HG03045 (cell line): Measurements from ENCODE around the gene MEPE.

Experiments
- ATAC-seq: cut with Tn5 transposase; IDR thresholded peaks from one replicate; pipeline ENCODE4 v1.9.1; 2021; ENCODE audit warnings: mild to moderate bottlenecking, moderate library complexity; ENCODE audit not compliant: unreplicated experiment

The MEPE gene, protein sequence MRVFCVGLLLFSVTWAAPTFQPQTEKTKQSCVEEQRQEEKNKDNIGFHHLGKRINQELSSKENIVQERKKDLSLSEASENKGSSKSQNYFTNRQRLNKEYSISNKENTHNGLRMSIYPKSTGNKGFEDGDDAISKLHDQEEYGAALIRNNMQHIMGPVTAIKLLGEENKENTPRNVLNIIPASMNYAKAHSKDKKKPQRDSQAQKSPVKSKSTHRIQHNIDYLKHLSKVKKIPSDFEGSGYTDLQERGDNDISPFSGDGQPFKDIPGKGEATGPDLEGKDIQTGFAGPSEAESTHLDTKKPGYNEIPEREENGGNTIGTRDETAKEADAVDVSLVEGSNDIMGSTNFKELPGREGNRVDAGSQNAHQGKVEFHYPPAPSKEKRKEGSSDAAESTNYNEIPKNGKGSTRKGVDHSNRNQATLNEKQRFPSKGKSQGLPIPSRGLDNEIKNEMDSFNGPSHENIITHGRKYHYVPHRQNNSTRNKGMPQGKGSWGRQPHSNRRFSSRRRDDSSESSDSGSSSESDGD

DNA sequence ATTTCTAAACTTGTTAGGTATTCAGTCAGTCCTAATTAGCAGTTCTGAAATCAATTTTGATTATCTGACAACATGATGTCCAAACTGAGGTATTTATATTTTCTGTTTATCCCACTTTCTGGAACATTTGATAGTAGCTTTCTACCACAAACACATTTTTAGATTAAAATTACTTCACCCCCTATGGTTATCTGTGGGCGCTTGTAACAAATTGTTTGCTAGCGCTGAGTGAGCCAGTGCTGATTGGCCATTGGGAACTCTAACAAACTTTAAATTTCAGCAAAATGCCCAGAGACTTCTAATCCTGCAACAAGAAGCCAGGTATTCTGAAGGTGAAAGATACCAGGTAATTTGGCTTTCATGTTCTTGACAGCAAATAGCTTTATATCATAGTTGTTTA is at the start of gene MEPE:
Gene MEPE, plus strand, starts transcription at position 301 of the 400 bp plus-strand sequence. CDS start 1,746 bp downstream, outside the sequence.
- no peak for ATAC-seq

DNA sequence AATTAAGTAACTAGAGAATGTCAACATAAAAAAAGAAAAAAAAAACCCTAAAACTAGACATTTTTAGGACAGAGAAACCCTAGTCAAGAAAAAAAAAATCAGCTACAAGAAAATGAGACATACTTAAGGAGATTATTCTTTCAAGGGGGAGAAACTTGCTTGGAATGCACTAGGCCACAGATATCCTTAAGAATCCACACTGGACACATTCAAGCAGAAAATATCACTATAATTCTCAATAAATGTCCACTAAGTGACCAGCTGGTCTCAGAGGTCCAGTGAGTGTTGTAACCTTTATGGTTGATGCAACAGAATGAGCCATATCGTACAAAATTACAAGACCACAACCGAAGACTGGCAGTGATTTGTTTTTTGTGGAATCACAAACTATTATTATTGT is 49.0 kb upstream of the MEPE start:
- ATAC-seq = no peak

DNA sequence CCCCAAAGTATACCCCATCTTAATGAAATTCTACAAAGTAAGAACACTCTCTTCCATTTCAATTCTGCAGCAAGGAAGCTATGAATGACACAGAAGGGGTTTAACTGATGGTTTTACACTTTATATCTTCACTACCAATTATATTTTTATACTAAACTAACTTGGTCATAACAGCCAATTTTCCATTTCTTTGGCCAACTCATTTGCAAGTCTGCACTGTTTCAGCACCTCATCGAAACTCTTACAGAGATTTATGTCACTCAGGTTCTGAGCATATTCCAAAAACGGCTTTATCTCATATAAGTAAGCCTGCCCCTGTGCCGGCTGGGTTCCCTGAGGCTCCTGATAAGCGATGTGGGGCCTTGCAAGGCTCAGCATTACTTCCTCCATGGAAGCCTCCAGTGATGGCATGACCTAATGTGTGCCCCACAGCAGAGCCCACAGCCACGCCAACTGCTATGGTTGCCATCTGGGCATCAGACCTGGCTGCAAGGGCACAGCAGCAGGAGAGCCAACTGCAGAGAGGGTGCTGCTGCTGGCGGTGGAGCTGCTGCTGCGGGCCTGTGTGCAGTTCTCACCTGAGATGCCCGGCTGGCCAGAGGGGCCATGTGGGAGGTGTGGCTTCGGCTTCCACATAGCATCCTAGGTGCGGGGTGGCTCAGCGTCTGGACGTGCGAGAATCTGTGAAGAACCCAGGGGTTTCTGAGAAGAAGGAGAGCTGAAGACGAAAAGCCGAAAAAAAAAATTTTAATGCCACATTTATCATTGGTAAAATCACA is 46.8 kb upstream of the MEPE start:
- no peak for ATAC-seq

DNA sequence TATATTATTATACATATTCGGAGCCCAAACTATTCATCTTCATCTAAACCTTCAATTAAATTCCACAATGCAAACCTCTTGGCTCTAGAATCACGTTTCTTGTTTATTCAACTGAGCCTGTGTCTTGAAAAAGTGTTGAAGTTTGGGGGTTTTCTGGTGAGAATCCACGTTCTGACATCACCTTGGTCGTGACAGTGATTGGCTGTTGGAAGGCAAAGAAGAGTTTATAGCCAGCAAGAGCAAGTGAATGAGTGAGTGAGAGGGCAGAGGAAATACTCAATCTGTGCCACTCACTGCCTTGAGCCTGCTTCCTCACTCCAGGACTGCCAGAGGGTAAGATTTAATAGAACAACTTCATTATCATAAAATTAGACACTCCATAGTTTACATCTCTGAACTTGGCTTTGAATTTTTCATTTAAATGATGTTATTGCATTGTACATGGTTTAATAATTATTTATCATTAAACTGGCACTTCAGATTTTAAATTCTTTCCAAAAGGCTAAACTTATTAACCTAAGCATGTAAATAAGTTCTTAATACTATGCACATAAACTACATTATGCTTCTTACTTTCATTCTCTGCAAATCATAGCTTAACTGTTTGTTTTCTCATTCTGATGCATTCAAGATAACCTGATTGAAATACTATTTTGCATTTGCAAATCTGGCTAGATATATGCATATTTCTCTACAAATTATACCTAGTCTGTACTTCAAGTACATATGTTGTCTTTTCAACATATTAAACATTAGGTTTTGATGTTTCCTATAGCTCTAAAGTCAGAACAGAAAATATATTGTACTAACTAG is 33.3 kb upstream of the MEPE start, which contains the start of gene IBSP:
Gene IBSP, plus strand, starts transcription at position 254 of the 813 bp plus-strand sequence. CDS start 2,808 bp downstream, outside the sequence.
- ATAC-seq = no peak

DNA sequence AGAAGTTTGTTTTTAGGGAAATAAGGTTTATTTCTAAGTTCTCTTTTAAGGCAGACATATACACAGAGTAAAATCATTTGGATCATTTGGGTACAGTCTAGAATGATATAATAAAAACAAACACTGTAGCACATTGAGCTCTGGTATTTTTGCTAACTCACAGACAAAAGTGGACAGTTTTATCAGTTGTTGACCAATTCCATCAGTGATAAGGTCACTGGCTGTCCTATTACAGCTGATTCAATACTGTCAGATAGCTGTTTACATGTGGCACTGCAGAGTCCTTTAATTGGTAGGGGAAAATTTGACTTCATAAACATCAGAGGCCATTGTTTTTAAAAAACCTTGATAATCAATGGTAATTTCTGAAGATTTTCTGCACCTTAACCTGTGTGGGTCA is 29.9 kb upstream of the MEPE start:
- ATAC-seq = no peak

DNA sequence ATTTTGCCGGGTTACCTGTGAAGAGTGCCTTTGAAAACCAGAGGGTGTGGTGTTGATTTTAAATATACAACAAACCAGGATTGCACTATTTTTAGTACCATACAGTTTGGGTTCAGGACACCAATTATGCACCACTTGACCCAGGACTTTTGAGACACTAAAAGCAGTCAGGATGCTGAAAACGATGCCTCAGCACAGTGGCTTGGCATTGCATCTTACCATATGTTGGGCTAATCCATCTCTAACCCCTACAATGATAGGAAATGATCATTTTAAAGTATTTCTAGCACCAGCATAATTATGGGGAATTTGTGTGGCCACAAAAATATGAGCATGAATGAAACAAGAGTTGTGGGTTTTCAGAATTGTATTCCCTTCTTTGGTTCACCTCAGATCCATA is 29.3 kb upstream of the MEPE start:
- ATAC-seq = no peak

DNA sequence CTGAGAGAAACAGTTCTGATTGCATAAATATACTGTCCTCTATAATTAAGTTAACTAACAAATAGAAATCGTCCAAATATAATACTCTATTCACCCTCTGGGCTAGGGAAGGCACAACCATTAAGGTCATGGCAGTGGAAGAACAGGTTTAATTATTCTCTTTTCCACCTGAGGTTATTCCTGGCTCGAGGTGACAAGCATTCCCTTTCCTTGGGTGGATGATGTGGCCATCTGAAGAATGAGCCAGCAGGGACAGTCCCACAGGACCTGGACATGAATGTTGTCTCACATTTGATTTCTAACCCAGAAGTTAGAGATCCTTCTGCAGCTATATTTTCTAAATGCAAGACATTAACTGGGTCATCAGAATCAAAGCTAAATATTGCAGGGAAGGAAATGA is 27.9 kb upstream of the MEPE start:
- no peak for ATAC-seq

DNA sequence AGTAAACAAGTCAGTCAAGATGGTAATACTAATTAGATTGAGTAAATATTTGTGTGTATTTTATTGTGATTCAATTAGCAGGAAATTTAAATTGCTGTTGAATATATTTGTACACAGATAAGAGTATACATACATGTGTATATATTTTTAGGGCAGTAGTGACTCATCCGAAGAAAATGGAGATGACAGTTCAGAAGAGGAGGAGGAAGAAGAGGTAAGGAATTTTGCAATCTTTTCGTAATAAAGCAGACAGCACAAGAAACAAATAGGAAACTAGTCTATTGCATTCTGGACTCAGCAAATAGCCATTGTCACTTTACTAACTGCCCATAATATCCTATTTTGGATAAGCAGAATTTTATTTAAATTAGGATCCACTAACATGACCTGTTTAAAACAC is 26.8 kb upstream of the MEPE start:
- ATAC-seq = no peak

DNA sequence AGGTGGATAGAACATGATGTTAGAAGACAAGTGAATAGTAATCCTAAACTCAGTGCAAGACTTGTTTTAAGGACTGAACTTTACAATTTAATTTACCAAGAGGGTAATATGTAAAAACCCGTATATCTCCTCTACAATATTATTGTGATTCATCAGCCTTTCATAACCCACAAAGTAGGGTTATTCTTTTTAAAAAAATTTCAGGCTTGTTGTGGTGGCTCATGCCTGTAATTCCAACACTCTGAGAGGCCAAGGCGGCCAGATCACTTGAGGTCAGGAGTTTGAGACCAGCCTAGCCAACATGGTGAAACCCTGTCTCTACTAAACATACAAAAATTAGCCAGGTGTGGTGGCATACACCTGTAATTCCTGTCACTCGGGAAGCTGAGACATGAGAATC is 26.2 kb upstream of the MEPE start:
- no peak for ATAC-seq

DNA sequence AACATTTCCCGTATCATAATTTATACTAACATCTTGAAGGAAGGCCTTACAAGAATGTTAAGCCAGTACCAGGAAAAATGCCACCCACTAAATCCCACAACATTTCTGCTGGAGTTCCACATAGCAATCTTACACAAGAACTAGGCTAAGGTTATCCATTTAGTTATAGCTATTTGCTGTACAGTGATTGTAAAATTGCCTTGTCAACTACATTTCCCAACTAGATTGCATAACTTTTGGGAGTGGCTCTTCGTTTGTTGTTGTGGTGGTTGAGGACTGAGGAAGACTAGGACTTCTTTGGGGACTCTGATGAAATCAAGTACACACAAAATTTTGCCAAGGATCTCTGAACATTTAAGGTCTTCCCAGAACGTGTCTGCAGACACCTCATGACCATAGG is 25.4 kb upstream of the MEPE start:
- ATAC-seq = no peak

DNA sequence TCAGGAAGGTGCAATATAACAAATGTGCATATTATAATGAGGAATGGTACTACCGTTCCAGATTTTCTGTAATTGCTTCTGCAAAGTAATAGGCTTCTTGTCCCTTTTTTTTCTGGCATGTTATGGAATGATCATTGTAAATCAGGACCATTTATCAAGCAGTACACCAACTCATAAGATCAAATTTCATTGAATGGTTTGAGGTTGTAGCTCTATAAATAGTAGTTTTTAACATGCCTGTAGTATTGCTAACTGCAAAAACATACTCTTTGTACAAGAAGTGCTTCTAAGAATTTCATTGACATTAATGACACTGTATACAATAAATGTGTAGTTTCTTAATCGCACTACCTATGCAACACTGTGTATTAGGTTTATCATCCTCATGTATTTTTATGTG is 20.8 kb upstream of the MEPE start:
- no peak for ATAC-seq

DNA sequence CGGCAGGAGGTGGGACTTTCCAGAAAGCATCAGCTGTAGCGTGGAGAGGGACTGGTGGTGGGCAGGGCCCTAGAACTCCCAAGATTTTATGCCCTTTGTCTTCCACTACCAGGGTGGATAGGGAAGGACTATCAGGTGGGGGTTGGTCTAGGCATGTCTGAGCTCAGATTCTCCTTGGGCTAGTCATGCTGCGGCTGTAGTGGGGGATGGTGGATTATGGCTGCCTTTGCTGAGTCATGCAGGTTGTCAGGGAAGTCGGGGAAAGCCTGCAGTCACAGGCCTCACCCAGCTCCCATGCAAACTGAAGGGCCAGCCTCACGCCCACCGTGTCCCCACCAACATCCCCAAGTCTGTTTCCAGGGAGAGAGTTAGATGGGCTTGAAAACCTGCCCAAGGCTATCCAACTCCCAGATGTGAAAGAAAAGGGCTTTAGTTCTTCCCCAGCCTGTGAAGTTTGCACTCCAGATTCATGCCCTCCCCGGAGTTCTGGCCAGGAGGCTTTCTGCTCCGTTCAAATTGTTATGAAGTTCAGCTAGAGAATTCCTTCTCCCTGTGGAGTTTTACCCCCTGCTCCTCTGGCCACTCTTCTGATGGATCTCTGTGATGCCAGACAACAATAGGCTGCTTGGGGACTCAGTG is 13.4 kb upstream of the MEPE start:
- ATAC-seq = no peak

DNA sequence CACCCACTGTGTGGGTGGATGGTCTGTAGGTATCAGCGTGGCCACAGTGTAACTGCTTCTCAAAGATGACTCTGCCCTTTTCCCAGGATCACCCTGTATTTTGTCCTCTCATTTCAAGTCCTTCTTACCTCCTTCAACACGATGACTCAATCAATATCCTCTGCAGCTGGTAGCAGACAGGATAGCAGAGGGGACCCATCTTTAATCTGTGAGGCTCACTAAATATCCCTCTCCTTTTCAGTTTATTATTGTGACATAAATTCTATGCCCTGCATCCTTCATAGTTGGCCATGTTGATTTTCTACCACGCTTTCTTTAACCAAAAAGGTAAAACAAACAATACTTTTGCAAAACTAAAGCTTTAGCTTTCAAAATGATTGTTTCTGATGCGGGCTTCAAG is 9.6 kb upstream of the MEPE start:
- no peak for ATAC-seq

DNA sequence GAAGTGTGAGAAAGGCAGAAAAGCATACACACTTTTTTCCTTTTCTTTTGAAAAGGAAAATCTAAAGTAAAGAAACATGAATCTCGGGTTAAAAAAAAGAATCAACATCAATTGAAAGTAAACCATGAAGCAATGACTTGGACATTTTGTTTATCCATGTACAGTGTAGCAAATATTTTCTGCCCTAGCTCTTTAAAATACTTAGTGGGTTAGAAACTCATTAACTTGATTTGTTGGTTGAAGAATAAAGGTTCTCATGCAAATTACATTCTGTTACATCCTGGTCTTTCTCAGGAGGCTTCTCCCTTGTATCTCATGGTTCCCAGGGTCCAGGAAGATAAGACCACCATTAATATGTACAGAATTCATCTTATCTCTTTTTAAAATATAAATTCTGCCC is 9.0 kb upstream of the MEPE start:
- ATAC-seq = no peak

DNA sequence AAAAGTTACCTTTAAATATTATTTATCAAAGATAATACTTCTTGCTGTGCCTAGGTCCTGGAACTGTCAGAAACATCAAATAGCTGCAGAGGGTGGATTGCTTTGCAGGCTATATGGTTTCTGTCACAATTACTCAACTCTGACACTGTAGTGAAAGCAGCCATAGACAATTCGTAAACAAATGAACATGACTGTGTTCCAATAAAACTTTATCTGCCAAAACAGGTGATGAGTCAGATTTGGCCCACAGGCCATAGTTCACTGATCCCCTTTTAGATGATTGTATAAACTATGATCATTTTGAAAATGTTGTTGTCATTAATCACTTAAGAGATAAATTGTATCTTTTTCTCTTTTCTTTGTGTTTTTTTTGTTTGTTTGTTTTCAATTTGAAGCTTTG is 8.4 kb upstream of the MEPE start:
- no peak for ATAC-seq

DNA sequence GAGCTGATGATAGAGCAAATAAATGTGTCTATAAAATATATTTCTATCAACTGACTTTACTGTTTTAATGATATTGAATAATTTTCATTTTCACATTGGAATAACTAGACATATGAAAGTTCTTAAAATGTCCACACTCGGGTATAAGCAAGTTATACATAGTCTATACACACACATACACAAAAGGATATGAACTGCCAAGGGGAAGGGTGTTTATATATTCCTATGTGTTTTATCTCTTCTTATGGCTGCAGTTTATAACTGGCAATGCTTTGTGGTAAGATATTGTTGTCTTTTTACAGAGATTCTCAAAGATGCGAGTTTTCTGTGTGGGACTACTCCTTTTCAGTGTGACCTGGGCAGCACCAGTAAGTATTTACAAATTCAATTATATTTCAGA is 1.6 kb downstream of the MEPE start:
- ATAC-seq = no peak

DNA sequence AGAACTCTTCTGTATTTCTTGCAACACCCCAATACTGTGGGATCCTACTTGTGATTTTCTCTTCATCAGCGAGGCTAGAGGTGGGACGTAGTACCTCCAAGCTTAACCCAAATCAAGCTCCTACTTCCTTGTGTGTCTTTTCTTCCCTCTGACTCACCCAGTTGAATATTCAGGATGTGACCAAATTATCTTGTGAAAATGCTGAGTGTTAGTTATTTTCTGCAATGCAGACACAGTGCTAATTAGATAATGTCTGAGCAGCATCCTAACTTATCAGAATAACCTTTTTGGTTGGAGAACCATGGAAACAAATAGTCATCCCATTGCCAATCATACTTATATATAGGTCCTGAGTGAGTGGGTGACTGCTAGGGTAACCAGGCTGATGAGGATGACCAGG is 2.4 kb downstream of the MEPE start:
- ATAC-seq = no peak

DNA sequence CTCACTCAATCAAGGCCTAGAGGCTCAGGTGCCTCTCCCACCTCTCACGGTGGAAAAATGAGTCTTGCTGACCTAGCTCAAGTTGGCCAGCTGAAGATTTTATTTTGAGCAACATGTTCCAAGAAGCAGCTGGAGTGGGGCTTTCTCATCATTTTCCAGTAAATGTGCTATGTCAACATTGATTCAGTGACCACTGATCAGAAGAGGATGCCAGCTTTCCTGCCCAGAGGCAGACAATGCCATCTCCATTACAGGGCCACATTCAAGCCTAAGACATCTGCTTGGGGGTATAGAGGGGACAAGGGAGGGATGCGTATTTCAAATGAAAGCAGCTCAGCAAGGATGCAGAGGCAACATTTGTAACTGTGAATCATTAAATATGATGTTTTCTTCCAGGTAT is 3.0 kb downstream of the MEPE start:
- no peak for ATAC-seq

DNA sequence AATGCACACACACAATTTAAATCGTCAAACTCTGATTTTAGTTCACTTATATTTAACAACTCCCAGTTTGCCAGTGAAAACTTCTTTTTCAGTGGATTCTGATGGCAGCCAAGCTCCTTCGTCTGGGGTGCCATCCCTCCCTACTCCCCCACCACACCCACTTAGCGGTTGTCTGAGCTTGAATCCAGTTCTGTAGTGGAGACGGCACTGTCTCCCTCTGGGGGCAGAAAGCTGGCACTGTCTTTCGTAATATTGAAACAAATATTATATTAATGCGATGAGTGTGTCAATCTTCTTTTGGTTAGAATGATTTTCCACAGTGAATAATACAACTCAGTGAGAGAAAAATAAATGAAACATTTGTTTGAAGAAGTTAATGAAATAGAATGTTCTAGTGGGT is 5.4 kb downstream of the MEPE start:
- no peak for ATAC-seq

DNA sequence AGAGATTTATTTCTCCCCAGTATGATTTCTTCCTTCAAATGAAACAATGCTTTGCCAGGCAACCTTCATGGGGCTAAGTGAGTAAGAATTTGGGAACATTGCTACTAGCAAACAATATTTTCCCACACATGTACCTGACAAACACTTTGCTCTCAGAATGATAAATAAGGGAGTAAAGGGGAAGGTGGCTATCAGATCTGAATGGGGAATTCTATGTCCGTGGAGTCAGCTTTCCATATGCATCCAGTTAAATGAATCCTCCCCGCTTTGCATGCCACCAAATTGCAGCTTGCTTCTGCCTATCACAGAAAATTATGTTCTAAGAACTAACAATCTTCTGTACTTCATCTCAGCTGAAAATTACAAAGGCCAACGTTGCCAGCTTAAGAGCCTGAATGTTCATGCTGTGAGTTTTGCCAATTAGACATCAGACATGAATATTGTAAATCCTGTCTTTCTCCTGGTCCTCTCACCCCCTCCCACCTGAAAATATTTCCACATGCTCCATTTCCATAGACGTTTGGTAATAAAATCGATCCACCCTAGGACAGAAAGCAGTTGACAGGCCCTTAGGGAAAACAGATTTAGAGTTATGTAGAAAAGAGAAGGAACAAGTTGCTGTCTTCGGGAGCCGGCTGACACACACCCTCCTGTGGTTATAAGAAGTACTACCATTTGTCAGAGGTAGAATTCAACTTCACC is 6.3 kb downstream of the MEPE start:
- ATAC-seq = peak; percentile 68
